ENCODE measurements around the gene PTPRN2.

PTPRN2 gene

DNA sequence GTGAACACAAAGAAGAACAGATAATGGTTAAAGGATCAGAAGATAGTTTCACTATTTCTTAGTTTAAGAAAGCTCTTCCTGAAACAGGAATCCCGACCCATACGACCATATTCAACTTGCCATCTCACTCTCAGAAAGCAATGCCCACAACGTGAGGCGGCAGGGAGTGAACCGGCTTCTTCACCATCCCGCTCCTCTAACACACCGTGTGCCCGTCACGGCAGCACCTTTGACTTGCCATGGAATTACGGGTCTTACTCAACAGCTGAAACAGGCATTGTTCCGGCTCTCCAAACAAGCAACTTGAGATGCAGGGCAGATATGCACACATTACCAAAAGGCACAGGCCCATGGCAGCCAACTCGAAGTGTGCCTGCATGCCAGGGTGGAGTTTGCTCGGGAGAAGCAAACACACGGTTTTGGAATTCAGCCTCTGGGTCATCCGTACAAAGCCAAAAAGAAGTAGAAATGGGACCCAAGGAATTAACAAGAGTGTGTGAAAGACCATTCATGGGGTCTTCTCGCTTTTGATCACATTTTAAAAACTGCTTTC is 957.2 kb downstream of the PTPRN2 start:
- DNase-seq = no peak

DNA sequence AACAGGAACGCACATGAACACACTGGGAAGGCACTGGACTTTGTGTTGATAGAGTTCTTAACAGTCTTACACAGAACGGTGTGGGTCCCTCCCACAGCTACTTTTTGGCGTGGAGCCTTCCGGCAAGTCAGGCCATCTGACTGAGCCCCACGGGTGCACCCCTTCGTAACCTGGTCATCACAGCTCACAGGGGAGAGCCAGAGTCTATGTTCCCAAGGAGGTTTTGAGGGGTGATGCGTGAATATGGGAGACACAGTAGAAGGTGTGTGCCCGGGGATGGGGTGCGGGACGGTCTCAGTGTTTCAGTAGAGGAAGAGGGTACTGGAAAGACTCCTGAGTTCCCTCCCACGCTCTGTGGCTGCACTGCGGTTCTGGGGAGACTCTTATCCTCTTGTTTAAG is 959.2 kb downstream of the PTPRN2 start:
- no peak for DNase-seq

GRCh38 chr7:157627646-157628045 is 960.0 kb downstream of the PTPRN2 start:
- DNase-seq = no peak

DNA sequence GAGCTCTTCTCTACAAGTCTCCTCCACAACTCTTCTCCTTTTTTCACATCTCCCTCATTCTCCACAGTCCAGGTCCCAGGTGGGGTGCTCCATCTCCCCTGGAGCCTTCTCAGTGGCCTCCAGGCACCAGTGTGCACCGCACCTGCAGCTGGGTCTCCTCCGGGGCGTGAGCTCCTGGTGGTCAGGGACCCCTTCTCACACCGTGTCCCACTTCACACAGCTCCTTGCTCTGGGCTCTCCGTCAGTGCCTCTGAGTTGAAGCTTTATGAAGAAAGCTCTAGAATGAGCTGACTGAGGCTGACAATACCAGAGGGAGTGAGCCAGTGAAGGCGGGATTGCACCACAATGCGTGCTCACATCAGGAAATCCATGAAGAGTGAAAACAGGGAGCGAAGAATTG is 960.6 kb downstream of the PTPRN2 start:
- DNase-seq = no peak

GRCh38 chr7:157625973-157626742 is 961.5 kb downstream of the PTPRN2 start:
- no peak for DNase-seq

DNA sequence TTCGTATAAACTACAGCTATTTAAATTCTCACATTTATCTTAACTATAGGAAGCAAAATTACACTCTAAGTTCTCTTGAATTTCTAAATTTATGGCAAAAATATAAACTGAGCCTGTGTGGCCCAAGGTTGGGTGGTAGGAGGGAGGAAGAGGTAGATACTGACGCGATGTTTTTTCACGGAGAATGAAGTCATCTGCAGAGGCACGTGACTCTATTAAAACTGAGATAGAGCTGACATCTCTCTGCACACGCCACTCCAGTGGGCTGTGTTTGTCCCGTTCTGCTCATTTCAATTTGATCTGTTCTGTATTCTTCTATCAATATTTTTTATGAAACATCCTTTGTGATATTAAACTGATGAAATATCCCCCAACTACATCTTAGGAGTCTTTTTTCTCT is 964.1 kb downstream of the PTPRN2 start:
- no peak for DNase-seq

- DNase-seq = no peak
Measured at GRCh38 chr7:157622408-157623205, 965.0 kb downstream of the PTPRN2 start.

DNA sequence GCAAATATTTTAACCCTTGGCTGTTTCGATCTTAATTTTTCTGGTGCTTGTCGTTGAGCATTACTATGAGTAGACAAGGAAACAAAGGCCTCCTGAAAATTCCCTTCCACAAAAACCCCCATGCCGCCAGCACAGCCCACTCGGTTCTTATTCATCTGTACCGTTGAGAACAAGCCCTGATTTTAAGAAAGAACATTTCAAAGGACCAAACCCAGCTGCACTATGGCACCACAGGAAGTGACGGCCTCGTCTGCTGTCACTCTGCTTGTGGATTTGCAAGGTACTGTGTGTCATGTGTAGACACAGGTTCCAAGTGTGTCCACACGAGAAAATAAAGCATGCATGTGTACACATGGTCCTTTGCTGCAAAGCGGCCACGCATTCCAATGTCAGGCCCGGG is 965.6 kb downstream of the PTPRN2 start:
- DNase-seq = no peak

GRCh38 chr7:157621131-157621681 is 966.4 kb downstream of the PTPRN2 start:
- no peak for DNase-seq

GRCh38 chr7:157620616-157621015 is 967.0 kb downstream of the PTPRN2 start:
- DNase-seq = no peak

DNA sequence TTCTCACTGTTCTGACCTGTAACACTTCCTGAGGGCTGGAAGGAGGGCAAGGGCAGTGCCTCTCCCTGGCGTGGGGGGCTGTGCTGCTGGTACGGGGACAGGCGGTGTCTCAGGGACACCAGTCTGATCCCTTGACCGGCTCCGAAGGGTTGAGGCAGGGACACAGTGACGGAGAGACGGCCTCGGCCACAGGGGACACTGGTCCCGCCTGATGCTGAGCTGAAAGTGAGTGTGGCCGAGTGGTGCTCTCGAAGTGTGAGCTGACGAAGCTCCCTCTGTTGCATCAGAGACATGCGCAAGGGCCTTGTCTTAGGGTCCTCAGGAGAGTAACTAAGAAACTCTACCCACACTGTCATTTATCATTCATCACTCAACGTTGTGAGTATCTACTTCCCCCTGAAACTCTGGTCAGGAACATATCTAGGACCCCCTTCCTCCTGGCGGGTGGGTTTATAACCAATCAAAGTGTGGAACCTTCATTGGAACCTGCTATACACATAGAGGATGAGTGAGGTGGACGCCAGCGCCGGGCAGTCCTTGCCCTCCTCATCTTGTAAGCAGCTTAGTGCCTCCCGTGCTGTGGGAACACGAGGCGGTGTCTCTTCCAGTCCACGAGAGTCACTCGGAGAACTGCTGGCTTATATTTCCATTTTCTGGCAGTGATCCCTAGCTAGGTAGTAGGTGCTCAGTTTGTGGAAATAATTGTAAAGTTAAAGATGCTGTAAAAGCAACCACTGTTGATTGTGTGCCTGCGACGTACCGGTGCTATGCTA is 967.7 kb downstream of the PTPRN2 start:
- no peak for DNase-seq

DNA sequence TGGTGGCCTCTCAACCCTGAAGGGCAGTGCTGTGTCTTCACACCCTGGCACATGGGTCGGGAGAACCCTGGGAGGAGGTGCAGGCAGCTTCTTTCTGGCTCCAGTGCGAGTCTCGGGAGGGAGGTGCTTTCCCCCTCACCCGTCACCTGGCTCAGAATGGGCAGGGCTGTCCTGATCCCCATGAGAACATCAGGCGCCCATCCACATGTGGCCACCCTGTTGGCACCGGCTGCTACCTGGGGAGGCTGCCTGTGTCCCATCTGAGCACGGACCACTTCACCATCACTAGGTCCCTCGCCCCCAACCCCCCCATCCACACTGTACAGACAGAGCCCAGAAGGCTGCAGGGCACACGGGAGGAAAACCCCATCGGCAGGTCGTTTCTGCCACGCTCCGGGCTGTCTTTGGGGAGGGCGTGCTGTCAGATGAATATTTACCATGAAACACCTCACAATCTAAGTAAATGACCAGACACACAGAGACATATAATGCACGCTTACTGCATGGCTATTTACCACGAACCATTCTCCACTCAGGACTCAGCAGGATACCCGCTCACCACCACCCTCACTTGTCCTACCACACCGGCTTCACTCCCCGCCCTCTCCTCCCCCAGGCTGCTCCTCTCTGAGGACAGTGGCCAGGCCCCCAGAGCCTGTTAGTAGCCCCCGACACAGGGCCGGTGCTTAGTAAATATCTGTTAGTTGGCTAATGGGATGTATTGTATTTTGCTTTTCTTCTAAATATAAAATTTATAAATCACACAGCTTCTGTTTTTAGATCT is 968.6 kb downstream of the PTPRN2 start:
- DNase-seq = no peak

- DNase-seq = no peak
Measured at GRCh38 chr7:157618091-157618726, 969.4 kb downstream of the PTPRN2 start.

DNA sequence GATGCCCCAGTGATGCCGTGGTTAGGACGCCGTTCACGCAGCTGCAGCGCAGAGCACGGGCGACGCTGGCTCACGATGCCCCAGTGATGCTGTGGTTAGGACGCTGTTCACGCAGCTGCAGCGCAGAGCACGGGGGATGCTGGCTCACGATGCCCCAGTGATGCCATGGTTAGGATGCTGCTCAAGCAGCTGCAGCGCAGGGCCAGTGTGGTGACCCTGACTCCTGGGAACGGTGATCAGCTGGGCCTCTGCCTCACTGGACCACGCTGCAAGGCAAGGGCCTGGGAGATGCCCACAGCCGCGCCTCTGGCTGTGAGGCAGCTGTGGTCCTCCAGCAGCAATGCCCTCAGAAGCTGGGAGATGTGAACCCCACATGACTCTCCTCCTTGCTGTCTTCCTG is 970.2 kb downstream of the PTPRN2 start:
- DNase-seq = no peak

GRCh38 chr7:157616931-157617330 is 970.7 kb downstream of the PTPRN2 start:
- no peak for DNase-seq

DNA sequence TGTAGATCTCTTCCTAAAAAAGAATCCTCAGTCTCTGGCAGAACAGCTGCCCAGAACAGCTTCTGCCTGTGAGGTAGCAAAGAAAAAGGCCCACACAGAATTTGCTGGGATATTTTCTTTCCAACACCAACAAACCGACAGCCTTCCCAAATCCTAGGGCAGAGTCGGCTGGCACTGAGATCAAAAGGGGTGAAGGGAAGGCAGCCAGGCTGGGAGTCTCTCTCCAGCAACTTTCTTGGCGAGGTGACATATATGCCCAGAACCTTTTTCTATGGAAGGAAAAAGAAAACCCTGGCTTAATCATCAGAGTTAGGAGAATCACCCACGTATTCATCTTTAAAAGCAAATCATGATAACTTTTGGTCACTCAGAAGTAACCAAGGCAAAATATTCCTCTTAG is 971.2 kb downstream of the PTPRN2 start:
- DNase-seq = no peak

- DNase-seq = no peak
Measured at GRCh38 chr7:157615852-157616251, 971.8 kb downstream of the PTPRN2 start.

DNA sequence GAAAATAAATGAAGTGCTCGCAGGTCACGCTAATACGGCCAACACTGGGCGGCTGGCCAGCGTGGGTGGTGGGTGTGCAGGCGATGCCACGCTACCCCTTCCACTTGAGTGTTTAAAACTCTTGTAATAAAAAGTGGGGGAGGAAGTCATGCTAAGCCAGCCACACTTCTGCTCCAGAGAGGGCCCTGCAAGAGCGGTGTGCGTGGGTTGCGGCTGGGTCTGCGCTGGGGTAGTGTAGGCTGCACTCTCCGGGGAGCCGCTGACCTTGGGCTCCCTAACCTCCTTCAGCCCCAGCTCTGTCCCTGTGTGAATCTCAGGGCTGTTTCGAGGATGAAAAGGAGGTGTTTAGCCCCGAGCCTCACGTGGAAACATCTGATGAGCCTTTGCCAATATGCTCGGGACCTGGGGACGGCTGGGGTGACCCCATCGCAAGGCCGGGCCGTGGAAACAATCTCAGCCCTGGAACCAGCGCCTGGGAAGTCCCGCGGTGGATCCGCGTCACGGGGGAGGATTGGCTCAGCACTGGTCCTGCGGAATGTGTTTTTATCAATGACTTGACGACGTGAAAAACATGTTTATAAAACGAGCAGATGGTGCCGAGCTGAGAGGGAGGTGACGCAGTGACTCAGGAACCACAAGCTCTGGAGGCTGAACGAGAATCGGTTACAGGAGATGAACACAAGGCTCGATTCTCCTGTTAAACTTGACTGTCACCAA is 972.4 kb downstream of the PTPRN2 start:
- DNase-seq = no peak

DNA sequence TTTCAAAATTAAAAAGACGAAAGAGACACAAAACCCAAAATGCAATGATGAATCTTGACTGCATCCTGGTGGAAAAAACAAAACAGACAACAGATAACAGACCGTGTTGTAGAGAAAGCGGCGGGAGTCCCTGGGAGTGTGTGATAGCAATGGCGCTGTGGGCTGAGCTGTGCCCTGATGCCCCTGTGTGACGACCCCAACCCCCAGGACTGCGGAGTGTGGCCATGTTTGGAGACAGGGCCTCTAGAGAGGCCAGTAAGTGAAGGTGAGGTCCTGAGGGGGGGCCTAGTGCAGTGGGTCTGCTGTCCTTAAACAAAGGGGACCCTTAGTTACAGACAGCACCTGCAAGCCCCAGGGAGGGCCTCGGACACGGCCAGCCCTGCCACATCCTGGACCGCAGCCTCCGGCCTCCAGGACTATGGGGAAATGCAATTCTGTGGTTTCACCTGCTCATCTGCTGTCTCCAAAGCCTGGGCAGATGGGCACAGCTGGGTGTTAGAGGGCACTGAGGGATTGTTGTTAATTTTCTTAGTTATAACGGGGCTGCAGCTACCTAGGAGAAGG is 973.1 kb downstream of the PTPRN2 start:
- no peak for DNase-seq

DNA sequence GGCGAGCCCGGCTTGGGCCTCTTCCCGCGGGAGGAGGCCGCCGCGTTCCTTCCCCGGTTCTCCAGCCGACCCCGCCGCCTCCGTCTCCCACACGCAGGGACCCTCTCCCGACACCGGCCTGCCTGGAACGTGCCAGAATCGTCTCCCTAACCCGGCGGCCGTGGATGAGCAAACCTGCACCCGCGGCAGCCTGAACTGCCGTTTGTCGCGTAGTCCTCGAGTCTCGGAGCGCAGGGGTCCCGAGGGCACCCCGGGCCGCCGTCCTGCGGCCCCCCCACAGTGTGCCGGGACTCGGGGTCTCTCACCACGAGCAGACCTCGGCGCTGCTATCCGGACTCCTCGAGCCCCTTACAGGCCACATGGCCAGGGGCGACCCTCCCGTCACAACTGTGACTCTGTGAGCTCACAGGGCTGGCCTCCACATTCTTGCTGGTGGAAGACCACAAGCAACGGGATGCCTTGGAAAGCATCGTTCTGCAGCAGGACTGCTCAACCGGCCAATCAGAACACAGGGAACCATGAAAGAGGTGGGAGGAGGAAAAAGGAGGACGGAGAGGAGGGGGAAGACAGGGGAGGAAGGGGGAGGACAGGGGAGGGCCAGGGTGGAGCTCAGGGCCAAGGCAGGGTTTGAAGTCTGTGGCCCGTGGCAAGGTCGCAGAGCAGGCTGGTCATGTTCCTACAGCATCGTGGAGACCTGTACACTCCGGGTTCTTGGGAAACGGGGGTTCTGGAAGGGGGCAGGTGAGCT is 973.9 kb downstream of the PTPRN2 start:
- no peak for DNase-seq
